Duodenal mucosa (tissue), 2 donors: ENCODE measurements around the gene TSPYL4.

Experiments
- H3K27ac ChIP-seq: one replicate; pipeline ENCODE4 v1.7.0; 2013; ENCODE audit warnings: low read depth, low read length
- H3K27me3 ChIP-seq, 2 donors: one replicate each; pipeline ENCODE4 v1.7.0; 2013; ENCODE audit warnings: low read length in 2 of 2, control low read depth in 1 of 2; ENCODE audit not compliant: insufficient read depth in 2 of 2, control insufficient read depth in 1 of 2
- H3K36me3 ChIP-seq, 2 donors: one replicate each; pipeline ENCODE4 v1.7.0; 2013; ENCODE audit warnings: low read length in 2 of 2, control low read depth in 1 of 2; ENCODE audit not compliant: insufficient read depth in 2 of 2, control insufficient read depth in 1 of 2
- H3K4me1 ChIP-seq, 2 donors: one replicate each; pipeline ENCODE4 v1.7.0; 2013; ENCODE audit warnings: low read length in 2 of 2, control low read depth in 1 of 2; ENCODE audit not compliant: insufficient read depth in 2 of 2, control insufficient read depth in 1 of 2
- H3K4me3 ChIP-seq, 2 donors: one replicate each; pipeline ENCODE4 v1.7.0; 2013; ENCODE audit warnings: low read length in 2 of 2, low read depth in 1 of 2
- H3K9ac ChIP-seq, 2 donors: one replicate each; pipeline ENCODE4 v1.7.0; 2013; ENCODE audit warnings: low read length in 2 of 2, low read depth in 1 of 2
- H3K9me3 ChIP-seq, 2 donors: one replicate each; pipeline ENCODE4 v1.7.0; 2013; ENCODE audit warnings: low read length in 2 of 2, control low read depth in 1 of 2; ENCODE audit not compliant: control insufficient read depth in 1 of 2

Gene TSPYL4

GRCh38 chr6:116214681-116215080 is 39.2 kb downstream of the TSPYL4 start:
- no peaks in the 10 kb centered on the region for H3K27me3 ChIP-seq
- no peaks in the 10 kb centered on the region for H3K4me1 ChIP-seq
- no peaks in the 10 kb centered on the region for H3K9me3 ChIP-seq
- H3K9ac ChIP-seq = no peak overlapping the region
- H3K27ac ChIP-seq = no peak overlapping the region
- no peaks in the 10 kb centered on the region for H3K36me3 ChIP-seq
- no peak overlapping the region for H3K4me3 ChIP-seq

- no peaks in the 10 kb centered on the region for H3K27me3 ChIP-seq
- H3K27ac ChIP-seq = no peak overlapping the region
- H3K9me3 ChIP-seq = no peaks in the 10 kb centered on the region
- no peaks in the 10 kb centered on the region for H3K36me3 ChIP-seq
- H3K4me1 ChIP-seq = no peaks in the 10 kb centered on the region
- H3K9ac ChIP-seq = no peak overlapping the region
- no peak overlapping the region for H3K4me3 ChIP-seq
These were observed 43.0 kb downstream of the TSPYL4 start for GRCh38 chr6:116210750-116211425.

GRCh38 chr6:116210316-116210715 is 43.6 kb downstream of the TSPYL4 start:
- Histone ChIP-seq H3K36me3 (no peaks in the 10 kb centered on the region), H3K27ac (no peak overlapping the region), H3K4me3 (no peak overlapping the region), H3K9me3 (no peaks in the 10 kb centered on the region), H3K9ac (no peak overlapping the region), H3K4me1 (no peaks in the 10 kb centered on the region), H3K27me3 (no peaks in the 10 kb centered on the region)

- H3K9ac ChIP-seq = no peak overlapping the region
- H3K27ac ChIP-seq = no peak overlapping the region
- H3K27me3 ChIP-seq = no peaks in the 10 kb centered on the region
- H3K9me3 ChIP-seq = no peaks in the 10 kb centered on the region
- no peak overlapping the region for H3K4me3 ChIP-seq
- H3K4me1 ChIP-seq = no peaks in the 10 kb centered on the region
- H3K36me3 ChIP-seq = no peaks in the 10 kb centered on the region
These were observed 45.7 kb downstream of the TSPYL4 start for GRCh38 chr6:116208056-116208785.

GRCh38 chr6:116206231-116206903 is 47.5 kb downstream of the TSPYL4 start:
- H3K4me1 ChIP-seq = no peaks in the 10 kb centered on the region
- H3K27me3 ChIP-seq = no peaks in the 10 kb centered on the region
- H3K9me3 ChIP-seq = no peaks in the 10 kb centered on the region
- H3K27ac ChIP-seq = no peak overlapping the region
- H3K4me3 ChIP-seq = no peak overlapping the region
- no peak overlapping the region for H3K9ac ChIP-seq
- H3K36me3 ChIP-seq = no peaks in the 10 kb centered on the region

- Histone ChIP-seq H3K36me3 (no peaks in the 10 kb centered on the region), H3K27me3 (no peaks in the 10 kb centered on the region), H3K9me3 (no peaks in the 10 kb centered on the region), H3K4me3 (no peak overlapping the region), H3K27ac (no peak overlapping the region), H3K4me1 (no peaks in the 10 kb centered on the region), H3K9ac (no peak overlapping the region)
These were observed 48.6 kb downstream of the TSPYL4 start for GRCh38 chr6:116205281-116205680.

GRCh38 chr6:116201538-116201937 is 52.3 kb downstream of the TSPYL4 start:
- Histone ChIP-seq H3K9ac (no peak overlapping the region), H3K27me3 (no peaks in the 10 kb centered on the region), H3K27ac (no peak overlapping the region), H3K4me1 (no peaks in the 10 kb centered on the region), H3K36me3 (no peaks in the 10 kb centered on the region), H3K9me3 (no peaks in the 10 kb centered on the region), H3K4me3 (no peak overlapping the region)

GRCh38 chr6:116200619-116201249 is 53.1 kb downstream of the TSPYL4 start:
- no peaks in the 10 kb centered on the region for H3K9me3 ChIP-seq
- no peak overlapping the region for H3K9ac ChIP-seq
- H3K4me1 ChIP-seq = no peaks in the 10 kb centered on the region
- H3K27me3 ChIP-seq = no peaks in the 10 kb centered on the region
- no peaks in the 10 kb centered on the region for H3K36me3 ChIP-seq
- no peak overlapping the region for H3K4me3 ChIP-seq
- H3K27ac ChIP-seq = no peak overlapping the region
